GM10266 (cell line): ENCODE data around the gene SLC13A3.

ENCODE experiments used
- DNase-seq: peaks from one replicate; pipeline ENCODE4 v3.0.0; 2012; ENCODE audit errors: extremely low spot score
- TF ChIP-seq, protein P1 (sequence below): IDR thresholded peaks from 2 replicates; pipeline ENCODE4 v1.5.1; 2012; ENCODE audit warnings: mild to moderate bottlenecking, low read depth; ENCODE audit not compliant: control insufficient read depth, insufficient read depth; ENCODE audit errors: missing control alignments

The SLC13A3 gene

DNA sequence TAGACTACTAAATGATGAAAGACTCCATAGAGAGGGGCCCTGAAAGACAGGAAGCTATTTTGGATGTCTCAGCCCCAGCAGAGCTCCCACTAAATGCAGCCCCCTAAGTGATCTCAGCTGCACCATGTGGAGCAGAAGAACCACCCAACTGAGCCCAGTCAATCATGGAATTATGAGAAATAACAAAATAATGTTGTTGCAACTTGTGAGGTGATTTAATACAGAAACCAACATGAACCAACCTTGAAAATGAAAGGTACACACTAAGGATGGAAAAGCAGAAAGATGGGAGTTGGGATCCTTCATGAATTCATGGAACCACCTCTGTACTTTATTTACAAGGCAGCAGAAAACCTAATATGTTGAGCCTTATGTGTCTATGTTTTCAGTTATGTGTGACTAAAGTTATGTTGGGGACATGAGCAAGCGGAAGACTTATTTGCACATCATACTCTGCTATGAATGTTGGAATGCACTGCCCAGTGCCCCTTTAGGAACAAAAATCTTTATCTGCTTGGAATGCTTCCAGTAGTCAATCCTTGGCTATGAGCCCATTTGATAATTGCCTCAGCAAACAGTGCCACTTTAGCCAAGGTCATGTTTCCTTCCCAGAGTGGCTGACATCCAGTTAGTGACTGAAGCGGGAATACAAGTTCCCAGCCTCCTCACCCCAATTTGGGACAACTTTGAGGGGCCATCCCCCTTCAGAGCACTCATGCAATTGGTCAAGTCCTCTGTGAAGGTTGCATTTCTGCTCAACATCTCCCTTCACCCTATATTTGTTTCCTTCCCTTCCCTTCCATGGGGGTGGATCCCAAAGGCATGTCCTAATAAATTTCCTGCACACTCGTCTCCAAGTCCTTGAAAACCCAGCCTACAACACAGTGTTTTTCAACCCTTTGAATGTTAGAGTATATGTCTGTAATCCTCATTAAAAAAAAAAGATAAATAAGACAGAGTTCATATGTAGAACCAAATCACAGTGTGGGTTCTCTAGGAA is 19.6 kb upstream of the SLC13A3 start:
- no peak for DNase-seq
- TF ChIP-seq, protein P1, sequence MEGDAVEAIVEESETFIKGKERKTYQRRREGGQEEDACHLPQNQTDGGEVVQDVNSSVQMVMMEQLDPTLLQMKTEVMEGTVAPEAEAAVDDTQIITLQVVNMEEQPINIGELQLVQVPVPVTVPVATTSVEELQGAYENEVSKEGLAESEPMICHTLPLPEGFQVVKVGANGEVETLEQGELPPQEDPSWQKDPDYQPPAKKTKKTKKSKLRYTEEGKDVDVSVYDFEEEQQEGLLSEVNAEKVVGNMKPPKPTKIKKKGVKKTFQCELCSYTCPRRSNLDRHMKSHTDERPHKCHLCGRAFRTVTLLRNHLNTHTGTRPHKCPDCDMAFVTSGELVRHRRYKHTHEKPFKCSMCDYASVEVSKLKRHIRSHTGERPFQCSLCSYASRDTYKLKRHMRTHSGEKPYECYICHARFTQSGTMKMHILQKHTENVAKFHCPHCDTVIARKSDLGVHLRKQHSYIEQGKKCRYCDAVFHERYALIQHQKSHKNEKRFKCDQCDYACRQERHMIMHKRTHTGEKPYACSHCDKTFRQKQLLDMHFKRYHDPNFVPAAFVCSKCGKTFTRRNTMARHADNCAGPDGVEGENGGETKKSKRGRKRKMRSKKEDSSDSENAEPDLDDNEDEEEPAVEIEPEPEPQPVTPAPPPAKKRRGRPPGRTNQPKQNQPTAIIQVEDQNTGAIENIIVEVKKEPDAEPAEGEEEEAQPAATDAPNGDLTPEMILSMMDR, result no peak

GRCh38 chr20:46670228-46670584 is 18.9 kb upstream of the SLC13A3 start:
- TF ChIP-seq, protein P1, result no peak
- DNase-seq, result no peak

DNA sequence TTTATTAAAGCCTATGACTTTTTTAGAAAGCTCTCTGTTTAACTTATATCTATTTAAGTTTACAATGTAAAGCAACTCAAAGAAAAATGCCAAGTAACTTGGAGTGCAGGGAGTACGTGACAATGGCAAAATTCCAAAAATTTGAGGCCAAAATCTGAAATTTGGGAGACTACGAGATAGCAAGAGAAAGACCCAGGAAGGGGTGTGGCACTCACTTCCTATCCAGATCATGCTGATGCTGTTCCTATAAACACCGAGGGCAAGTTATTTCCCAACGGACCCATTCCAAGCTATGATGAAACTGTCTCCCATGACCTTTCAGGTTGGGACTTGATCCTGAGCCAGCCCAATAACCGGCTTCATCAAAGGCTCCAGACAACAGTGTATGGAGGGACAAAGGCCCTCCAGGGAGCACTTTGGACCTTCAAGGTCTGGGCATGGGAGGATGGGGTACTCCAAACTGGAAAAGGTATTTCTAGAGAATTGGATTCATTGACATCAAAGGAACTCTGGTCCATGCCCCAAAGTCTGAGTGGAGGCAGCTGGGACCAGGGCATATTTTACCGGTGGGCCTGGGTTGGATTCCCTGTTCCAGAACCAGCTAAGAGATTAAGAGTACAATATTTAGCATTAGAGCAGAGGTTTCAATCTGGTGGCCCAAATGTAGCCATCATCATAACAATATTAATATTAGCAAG is 15.7 kb upstream of the SLC13A3 start:
- DNase-seq, result no peak
- TF ChIP-seq, protein P1, result no peak

DNA sequence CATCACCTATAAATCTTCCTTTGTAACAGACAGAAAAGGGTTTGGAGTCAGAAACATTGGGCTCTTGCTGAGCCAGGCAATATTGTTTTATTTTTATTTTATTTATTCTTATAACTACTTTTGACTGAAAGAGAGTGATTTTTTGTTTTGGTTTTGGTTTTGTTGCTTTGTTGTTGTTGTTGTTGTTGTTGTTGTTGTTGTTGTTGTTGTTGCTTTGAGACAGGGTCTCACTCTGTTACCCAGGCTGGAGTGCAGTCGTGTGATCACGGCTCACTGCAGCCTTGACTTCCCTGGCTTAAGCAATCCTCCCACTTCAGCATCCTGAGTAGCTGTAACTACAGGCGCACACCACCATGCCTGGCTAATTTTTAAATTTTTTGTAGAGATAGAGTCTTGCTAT is 15.0 kb upstream of the SLC13A3 start:
- DNase-seq, result no peak
- TF ChIP-seq, protein P1, result no peak

DNA sequence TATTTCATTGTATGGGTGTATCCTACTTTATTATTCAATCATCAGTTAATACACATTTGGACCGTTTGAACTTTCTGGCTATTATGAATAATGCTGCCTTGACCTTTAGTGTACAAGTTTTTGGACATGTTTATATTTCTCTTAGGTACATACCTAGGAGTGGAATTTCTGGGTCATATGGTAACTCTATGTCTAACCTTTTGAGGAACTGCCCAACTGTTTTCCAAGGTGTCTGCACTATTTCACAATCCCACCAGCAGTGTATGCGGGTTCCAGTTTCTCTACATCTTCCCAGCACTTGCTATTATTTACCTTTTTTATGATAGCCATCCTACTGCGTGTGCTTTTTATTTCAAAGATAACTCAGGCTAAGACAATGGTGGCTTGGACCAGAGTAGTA is 14.3 kb upstream of the SLC13A3 start:
- TF ChIP-seq, protein P1, result no peak
- DNase-seq, result no peak

DNA sequence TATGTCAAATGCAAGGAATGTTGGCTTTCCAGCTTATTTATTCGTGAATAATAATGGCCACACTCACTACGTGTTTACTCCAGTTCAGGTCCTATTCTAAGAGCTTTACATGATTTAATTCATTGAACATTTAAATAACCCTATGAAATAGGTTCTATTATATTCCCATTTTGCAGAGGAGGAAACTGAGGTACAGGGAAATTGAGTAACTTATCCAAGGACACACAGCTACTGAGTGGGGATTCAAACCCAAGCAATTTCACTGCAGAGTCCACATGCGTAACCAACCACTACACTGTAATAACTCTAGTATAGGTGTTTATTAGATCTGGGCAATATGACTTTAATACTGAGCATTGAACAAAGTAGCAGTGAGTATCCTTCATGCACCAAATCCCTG is 12.3 kb upstream of the SLC13A3 start:
- DNase-seq, result no peak

More for the DNA sequence above, 12.3 kb upstream of the SLC13A3 start:
- TF ChIP-seq, protein P1, result no peak
